ENCODE data around the gene FHIP1A.

The FHIP1A gene

GRCh38 chr4:151418385-151418784, 9.4 kb downstream of the FHIP1A start:
- peak; percentile 78 for DNase-seq

- no peak for DNase-seq
These were observed 9.9 kb downstream of the FHIP1A start for GRCh38 chr4:151418856-151419255.

GRCh38 chr4:151420250-151420807, 11.4 kb downstream of the FHIP1A start:
- DNase-seq: no peak

DNA sequence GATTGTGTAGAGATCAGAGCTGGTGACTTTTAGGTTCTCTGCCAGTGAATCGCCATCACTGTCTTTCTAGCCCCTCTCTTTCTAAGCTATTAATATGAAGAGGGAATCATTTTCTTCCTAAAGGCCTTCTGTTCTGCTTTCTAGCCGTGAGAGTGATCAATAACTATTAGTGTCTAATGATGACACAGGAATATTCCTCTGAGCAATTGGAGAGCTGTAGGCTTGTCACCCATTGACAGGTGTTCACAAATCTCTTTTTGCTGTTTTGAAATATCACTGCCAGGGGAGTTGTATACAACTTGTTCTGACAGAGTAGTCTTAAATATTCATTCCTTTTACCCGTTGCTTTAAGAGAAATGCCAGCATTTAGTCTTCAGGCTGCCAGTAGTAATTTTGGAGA, 13.9 kb downstream of the FHIP1A start:
- DNase-seq: no peak

GRCh38 chr4:151426513-151426912, 17.5 kb downstream of the FHIP1A start:
- no peak for DNase-seq

- DNase-seq: no peak
These were observed 18.3 kb downstream of the FHIP1A start for GRCh38 chr4:151427266-151427665.

- no peak for DNase-seq
These were observed 19.4 kb downstream of the FHIP1A start for GRCh38 chr4:151428346-151428745.

DNA sequence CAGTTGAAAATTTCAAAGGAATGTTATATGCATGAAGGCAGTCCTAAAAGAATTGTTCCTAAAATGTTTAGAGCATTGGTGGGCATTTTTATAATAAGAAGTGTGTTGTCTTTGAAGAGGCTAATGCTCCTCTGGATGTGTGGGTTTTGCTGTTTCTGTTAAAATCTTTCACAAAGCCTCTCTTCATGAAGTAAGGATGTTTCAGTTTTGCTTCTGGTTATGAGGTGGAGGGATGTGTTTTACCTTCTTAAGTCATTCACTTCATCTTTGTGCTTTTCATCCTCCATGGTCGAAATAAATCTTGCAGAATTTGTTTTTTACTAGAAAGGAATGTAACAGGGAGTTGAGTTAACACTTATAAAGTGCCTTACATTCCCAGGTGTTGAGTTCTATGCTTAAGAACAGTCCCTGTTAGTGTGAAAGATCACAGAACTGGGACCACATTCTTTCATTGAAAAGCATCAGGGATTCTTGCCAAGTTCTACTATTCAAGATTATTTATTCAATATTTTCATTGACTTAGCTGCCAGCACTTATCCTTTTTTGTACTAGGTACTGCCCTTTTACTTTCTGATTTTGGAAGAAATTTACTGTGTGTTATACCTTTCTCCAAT, 21.1 kb downstream of the FHIP1A start:
- no peak for DNase-seq

DNA sequence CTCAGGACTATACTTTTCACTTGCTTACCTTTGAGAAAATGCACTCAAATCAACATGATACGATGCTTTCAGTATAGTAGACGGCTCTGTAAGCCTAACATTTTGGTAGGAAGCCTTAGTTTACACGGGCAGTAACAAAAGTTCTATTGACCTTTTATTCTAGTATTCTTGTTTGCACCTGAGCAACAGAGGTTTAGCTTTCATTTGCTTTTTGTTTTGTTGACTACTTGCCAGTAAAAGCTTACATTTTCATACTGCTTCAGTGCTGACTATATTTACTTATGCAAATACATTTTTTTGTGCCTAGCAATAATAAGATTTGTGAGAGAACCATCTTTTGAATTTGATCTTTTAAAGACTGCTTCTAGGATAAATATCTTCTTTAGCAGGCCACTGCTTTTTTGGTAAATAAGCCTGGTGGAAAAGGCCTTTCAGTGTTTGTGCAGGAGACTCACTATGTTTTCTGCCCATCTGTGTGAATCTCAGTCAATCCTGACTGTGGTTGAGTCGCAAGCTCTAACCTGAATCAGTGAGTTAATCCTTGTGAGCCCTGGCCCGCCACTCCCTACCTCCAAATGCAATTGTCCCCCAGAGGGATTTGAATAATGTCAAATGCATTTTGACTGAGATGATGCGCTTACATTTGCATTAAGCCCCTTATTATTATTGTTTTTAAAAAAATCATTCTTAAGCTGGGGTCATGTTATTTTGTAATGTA, 21.9 kb downstream of the FHIP1A start:
- no peak for DNase-seq

GRCh38 chr4:151431728-151432127, 22.8 kb downstream of the FHIP1A start:
- no peak for DNase-seq

DNA sequence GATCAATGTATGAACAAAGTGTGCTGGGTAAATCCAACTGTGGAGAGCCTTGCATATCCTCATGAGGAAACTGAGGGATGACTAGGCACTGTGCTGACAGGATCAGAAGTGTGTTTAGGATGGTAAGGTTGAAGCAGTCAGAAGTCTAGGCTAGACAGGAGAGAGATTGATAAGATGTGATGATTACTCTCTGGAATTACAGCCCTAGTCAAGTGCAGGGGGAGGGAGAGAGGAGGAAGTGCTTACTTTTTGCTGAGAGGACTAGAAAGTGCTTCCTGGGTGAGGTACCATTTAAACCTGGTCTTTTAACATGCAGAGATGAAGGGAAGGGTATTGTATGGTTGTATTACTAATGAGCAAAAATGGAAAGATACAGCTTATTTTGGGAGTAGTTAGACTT, 23.7 kb downstream of the FHIP1A start:
- no peak for DNase-seq

DNA sequence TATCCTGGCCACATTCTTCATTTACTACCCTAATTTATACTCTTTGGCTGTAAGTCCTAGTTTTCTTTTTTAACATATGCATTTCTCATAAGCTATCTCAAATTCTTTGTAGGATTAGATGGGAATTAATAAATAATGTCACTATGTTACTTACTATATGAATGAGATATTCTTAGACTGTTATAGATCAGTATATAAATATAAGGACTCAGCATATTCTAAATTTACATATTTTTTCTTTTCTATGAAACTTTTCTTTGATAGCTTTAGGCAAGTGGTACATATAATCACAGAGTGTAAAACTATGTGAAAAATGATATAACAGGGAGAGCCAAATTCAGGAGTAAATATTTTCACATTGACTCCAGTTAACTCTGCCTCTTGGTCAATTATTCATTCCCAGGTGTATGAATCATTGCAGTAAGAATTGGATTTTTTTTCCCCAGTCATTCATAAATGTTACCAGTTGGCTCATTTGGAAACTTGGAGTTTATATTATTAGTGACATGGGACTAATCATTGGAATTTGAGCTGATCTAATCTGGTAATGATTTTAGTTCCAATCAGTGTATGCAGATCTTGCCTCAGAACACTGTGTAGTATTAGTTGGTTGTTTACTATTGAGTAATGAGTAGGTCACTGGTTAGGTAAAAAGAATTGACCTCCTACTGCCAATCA, 25.3 kb downstream of the FHIP1A start:
- peak; percentile 39 for DNase-seq

DNA sequence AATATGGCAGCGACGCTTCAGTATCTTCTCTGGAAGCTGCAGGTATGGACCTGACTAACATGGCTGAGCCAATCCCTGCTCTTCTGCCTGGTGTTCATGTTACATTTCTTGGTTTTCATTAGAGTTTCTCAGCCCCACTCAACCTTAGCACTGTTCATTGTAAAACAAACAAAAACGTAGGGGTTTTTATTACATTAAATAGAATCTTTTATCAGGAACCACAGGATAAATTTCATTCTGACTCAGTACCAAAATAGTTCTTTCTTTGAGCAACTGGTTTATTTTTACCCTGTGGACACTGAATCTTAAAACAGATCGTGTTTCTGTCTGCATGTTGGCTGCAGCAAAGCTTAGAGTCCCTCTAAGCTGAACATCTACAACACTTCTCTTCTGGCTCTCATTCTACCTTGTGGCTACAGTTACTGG, 27.1 kb downstream of the FHIP1A start:
- no peak for DNase-seq

DNA sequence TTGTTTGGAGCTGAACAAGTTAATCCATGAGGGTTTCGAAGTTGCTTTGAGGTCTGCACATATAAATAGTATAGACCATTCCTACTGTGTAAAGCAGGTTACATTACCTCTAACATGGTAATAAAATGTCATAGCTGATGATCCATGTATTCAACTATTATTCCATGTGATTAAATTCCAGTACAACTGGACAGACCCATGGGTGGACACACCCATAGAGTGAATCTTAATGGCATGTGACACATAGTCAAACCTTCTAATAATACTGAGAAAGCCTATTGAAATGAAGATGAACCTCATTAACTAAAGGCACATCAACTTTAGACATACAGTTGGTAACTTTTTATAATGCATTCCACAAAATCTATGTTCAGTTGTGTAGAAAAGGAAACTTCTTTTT, 28.5 kb downstream of the FHIP1A start:
- no peak for DNase-seq

GRCh38 chr4:151438154-151438553, 29.2 kb downstream of the FHIP1A start:
- no peak for DNase-seq

- DNase-seq: no peak
These were observed 30.3 kb downstream of the FHIP1A start for GRCh38 chr4:151439320-151439719.

GRCh38 chr4:151442002-151442401, 33.0 kb downstream of the FHIP1A start:
- DNase-seq: no peak

- DNase-seq: no peak
These were observed 34.3 kb downstream of the FHIP1A start for GRCh38 chr4:151443247-151443646.

- DNase-seq: no peak
These were observed 34.8 kb downstream of the FHIP1A start for GRCh38 chr4:151443752-151444151.

DNA sequence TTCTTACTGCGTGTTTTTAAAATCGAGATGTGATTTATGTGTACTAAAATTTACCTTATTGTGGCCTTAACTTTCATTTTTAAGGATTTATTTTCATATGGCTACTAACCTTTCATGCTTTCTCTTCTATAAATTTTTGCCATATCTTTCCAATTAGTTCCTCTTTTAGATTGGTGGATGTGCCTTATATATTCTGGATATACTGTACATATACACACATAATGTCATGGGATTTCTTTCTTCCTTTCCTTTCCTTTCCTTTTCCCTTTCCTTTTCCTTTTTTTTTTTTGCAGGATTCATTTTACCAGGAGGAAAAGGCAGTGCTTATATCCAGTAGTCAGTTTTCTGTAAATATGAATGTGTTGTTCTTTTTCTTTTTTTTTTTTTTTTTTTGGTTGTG, 37.2 kb downstream of the FHIP1A start:
- DNase-seq: no peak

GRCh38 chr4:151454513-151454912, 45.5 kb downstream of the FHIP1A start:
- DNase-seq: no peak

DNA sequence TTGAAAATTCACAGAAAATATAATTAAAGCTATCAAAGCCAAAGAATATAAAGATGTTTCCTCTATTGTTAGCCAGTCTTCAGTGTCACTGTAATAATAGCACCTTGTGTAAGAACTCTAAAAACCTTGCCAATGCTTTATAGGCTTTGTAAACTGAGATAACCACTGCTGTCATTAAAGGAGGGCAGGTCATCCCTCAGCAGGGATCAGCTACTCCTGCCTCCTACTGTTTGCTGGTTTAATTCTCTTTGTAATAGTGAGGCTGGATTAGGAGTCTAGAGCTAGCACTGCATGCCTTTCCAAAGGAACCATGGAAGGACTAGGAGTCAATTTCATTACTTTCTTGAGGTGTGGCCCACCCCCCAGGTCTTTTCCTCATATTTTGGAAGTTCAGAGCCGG, 46.2 kb downstream of the FHIP1A start:
- no peak for DNase-seq

DNA sequence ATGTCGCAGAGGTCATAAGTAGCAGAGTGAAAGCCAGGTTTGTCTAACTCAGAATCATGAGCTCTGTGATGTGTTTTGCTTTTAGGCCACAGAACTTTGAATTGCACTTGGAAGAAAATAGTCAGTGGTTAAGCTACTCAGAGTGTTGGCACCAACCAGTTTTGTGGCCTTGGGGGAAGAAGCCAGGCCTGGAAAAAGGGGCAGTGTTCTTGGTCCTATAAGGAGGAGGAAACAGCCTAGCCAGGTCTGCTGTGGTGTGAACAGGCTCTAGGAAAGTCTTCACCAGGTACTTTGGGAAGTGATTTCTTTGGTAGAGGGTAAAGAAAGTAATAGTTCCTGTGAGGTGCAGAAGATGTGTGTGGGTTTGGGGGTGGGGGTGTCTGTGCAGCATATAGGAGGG, 49.2 kb downstream of the FHIP1A start:
- DNase-seq: no peak
